Activated CD8-positive, alpha-beta memory T cell treated with anti-CD3 and anti-CD28 coated beads for 48 hours (primary cell): ENCODE measurements around the gene UCK1.

ENCODE experiments used
- DNase-seq, 3 experiments: peaks; one replicate each; pipeline ENCODE4 v3.0.0-alpha.2; 2020; ENCODE audit warnings: low read depth in 2 of 3, low spot score in 2 of 3

The UCK1 gene

GRCh38 chr9:131499254-131499767 is 31.8 kb downstream of the UCK1 start:
- no peak for DNase-seq

- no peak for DNase-seq
Measured at GRCh38 chr9:131496844-131497405, 34.1 kb downstream of the UCK1 start.

- no peak for DNase-seq
Measured at GRCh38 chr9:131495785-131496184, 35.3 kb downstream of the UCK1 start.

GRCh38 chr9:131494296-131494870 is 36.7 kb downstream of the UCK1 start:
- no peak for DNase-seq

DNA sequence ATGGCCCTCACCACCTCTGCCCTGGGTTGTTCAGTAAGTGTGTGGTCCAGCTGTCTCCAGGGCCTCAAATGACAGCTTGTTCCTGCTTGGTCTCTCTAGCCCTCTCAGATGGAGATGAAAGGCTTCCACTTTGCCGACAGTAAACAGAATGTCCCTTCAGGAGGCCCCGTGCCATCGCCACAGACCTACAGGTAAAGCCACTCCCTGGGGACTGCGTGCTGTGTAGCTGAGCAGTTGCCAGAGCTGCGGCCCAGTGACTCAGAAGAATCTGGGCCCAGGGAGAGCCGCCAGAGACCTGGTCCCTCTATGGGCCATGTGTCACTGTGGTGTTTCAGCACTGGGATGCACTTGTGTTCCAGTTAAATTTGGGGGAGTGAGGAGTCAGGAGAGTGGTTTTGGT is 39.0 kb downstream of the UCK1 start:
- no peak for DNase-seq

DNA sequence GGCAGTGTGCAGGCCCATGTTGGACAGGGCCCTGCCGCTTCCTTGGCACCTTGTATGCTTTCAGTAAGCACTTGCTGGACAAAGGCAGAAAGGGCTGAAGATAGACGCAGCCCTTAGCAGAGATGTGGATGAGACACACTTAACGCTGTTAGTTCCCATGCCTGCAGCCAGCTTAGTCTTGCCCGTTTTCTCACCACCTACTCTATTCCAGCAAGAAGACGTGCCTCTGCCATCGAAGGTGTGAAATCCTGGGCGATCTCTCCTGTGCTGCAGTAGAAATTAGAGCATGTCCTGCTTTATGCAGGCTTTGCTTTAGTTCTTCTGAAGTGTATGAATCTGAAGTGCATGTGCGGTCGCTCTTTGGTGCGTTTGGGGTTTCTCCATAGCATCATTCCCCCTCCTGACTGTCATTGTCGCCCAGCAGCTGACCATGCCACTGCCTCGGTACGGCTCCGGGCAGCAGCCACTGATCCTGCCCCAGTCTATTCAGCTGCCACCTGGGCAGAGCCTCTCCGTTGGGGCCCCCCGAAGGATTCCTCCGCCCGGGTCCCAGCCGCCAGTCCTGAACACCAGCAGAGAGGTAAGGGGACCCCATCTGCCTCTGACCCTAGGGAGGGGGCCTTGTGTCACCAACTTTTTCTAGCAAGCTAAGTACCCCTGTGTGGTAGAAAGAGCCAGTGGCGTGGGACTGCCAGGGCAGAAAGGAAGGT is 39.9 kb downstream of the UCK1 start:
- no peak for DNase-seq

DNA sequence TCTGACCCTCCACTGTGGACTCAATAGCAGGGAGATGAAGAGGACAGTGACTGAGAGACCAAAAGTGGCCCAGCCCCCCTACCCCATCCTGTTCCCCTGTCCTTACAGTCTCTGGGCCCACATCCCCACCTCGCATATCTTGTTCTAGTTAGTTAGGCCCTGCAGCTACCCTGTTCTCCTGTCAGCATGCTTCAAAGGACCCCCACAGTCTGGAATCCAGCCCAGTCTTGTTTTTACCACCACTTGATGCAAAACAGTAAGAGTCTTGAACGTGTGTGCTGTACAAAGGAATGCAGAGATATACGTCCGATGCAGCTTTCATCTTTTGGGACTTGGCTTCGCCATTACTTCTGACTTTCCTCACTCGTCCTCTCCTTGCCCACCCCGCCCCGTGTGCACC is 40.5 kb downstream of the UCK1 start:
- DNase-seq = no peak

- no peak for DNase-seq
Measured at GRCh38 chr9:131487621-131488031, 43.4 kb downstream of the UCK1 start.

GRCh38 chr9:131487001-131487400 is 44.1 kb downstream of the UCK1 start:
- no peak for DNase-seq

DNA sequence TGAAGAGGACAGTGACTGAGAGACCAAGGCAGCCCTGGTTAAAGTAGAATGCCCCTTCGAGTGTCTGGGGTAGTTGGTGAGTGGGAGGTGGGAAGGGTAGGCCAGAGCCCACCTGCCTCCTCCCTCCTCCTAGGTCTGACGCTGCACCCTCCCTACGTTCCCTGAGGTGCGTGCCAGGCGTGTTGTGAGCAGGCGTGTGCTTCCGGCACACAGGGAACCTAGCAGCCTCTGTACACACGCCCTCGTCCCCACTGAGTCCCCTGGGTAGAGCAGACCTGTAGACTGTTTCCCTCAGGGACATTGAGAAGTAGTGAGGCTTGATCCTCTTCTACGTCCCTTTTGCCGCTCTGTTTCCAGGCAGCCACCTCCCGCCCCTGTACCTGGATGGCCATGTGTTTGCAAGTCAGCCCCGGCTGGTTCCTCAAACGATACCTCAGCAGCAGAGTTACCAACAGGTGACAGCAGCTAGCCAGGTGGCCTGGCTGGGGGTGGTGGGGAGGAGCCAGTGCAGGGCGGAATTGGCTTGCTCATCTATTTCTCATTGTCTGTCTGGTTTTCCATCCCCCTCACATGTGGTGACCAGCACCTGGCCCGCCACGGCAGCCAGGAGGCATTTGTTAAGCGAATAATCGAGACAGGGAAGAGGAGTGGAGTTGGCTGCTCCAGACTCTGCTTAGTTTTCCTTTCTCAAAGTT is 45.2 kb downstream of the UCK1 start:
- DNase-seq = no peak

DNA sequence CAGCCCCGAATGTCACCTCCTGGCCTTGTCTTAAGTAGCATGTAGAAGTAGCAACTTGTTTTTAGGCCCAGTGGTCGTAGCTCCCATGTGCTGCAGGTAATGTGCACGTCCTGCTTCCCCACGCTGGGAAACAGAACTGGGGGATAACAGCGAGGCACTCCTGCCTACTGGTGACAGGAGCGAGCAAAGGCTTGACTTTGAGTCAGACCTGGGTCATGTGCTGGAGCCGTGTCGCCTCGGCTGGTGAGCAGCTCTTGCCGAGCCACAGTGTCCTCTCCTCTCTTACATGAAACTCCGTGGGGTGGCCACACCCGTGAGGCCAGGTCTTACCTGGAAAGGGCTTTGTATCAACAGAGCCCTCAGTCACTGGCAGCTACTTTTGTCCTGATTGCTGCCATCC is 45.9 kb downstream of the UCK1 start:
- DNase-seq = no peak

DNA sequence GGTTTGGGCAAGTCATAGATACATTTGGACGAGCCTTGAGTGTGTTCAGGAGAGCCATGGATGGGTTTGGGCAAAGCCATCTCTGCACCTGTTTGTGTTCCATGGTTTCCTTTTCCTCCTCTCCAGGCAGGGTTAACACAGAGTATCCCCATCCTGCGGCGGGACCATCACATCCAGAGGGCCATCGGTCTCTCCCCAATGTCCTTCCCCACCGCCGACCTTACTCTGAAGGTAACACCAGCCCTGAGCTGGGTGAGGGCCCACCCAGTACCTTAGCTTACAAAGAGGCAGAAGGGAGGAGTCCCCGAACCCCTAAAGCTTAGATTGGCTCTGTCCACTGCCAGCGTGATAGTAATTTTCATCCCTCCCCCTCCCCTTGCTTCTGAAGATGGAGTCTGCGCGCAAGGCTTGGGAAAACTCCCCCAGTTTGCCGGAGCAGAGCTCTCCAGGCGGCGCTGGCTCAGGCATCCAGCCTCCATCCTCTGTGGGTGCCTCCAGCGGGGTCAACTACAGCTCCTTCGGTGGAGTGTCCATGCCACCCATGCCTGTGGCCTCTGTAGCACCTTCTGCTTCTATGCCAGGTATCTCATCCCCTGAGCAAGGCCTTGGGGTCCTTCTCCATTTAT is 46.4 kb downstream of the UCK1 start:
- no peak for DNase-seq

- no peak for DNase-seq
Measured at GRCh38 chr9:131484051-131484445, 47.0 kb downstream of the UCK1 start.

GRCh38 chr9:131483319-131484050 is 47.6 kb downstream of the UCK1 start:
- no peak for DNase-seq

DNA sequence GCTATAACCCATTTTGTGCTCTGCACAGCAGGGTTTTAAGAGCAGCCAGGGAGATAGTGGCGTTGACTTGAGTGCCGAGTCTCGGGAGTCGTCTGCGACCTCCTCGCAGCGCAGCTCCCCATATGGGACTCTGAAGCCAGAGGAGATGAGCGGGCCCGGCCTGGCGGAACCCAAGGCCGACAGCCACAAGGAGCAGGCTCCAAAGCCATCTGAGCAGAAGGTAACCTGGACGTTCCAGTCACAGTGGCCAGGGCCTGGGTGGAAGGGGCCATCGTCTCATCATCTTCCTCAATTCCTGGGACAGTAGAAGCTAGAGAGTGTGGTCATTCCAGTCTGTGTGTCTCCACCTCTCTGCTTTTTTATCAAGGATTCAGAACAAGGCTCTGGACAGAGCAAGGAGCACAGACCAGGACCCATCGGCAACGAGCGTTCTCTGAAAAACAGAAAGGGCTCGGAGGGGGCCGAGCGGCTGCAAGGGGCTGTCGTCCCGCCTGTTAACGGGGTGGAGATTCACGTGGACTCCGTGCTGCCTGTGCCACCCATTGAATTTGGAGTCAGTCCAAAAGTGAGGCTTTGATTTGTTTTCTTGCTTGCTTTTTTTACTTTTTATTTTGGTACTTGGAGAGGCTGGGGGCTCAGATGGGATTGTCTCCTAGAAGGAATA is 48.6 kb downstream of the UCK1 start:
- DNase-seq = no peak

DNA sequence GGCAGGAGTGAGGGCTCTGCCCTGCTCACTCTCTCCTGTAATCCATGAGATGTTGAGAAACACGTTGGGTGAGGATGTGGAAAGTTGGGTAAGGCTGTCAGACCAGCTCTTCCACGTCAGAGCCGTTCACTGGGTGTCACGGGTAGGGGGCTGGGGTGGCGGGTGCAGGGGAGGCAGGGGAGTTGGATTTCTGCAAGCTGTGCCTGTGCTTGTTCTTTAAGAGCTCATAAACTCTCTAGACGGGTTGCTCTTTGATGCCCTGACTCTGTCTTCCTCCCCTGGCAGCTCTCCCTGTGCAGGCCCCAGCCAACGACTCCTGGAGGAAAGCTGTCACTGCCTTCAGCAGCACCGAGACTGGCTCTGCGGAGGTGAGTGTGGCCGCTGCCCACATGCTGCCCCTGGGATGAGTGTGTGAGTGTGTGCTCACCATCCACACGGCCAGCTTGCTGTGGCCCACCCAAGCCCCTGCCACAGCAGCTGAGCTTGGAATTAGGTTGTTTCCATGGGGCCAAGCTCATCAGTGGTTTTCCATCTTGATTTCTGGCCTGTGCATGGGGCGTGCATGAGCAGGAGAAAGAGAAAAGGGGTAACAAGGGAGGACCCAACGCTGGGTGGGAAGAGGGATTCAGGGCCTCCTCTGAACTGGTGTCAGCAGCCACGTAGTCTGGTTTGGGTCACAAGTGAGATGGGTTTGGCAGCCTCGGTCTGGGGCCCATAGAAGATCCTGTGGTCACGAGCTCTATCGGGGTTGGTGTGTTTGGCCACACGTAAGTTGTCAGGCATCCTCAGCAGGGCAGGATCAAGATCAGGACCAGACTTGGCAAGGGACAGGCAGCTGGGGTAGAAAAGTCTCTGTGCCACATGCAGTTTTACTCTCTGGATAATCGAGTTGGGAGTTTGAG is 49.4 kb downstream of the UCK1 start:
- DNase-seq = no peak

GRCh38 chr9:131480258-131480657 is 50.8 kb downstream of the UCK1 start:
- no peak for DNase-seq

DNA sequence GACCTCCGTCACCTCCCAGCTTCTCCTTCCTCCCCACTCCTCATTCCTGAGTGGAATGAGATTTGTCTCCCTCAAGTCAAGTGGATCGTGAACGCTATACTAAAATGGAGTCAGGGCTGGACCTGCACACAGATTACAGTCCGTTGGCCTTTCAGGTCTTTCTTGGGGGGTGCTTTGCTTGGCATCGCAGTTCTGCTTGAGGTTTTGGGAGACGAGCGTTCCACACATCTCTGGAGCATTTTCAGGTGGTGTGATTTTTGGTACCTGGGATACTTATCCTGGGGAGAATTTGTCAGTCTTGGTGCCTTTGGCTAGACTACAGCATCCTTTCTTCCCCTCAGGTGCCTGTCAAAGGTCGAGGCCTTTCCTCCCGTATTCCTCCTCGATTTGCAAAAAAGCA is 52.2 kb downstream of the UCK1 start:
- DNase-seq = no peak

DNA sequence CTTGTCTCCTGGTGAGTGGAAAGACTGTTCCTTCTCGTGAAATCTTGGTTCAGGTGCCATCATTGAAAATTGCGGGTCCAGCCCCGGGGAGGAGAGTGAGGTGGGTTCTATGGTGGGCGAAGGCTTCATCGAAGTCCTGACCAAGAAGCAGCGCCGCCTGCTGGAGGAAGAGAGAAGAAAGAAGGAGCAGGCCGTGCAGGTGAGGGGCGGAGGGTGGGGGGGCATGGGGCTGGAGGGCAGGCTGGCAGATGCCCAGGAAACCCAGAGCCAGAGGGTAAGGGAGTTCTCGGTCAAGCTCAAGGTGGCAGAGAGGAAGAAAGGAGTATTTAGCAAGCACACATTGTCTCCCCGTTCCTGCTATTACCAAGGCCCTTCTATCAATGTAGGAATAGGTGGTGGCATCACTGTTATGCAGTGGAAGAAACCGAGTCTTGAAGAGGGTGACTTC is 52.6 kb downstream of the UCK1 start:
- DNase-seq = peak in 2 of 3 experiments; percentile 26 to 38
